ENCODE data around the gene CDKN1C. TPM values are rescaled to one million over a fixed set of nuclear protein-coding genes. Genes with fewer than 3 reads are reported as not detected.

The CDKN1C gene
- polyA plus RNA-seq, 1 donor from 2014 or later = 36.7 TPM

GRCh38 chr11:2847561-2847960 lies 38.0 kb downstream of the CDKN1C start:
- H3K9me2 ChIP-seq (ENCODE audit: insufficient read depth, low read length) = no peaks in the 10 kb centered on the region
- H3K9ac ChIP-seq (ENCODE audit: low read length) = no peak overlapping the region
- H3K27me3 ChIP-seq (ENCODE audit: insufficient read depth, low read depth, low read length) = no peaks in the 10 kb centered on the region
- no peaks in the 10 kb centered on the region for H3K9me3 ChIP-seq (ENCODE audit: low read length)
- no peak overlapping the region for H3K27ac ChIP-seq (ENCODE audit: low read length)
- no peak overlapping the region for H3K4me2 ChIP-seq (ENCODE audit: low read length)
- no peaks in the 10 kb centered on the region for H3F3A ChIP-seq (ENCODE audit: insufficient read depth, low read length, poor library complexity, severe bottlenecking)
- no peak overlapping the region for H2AFZ ChIP-seq (ENCODE audit: low read depth, low read length)
- H4K20me1 ChIP-seq (ENCODE audit: insufficient read depth) = no peaks in the 10 kb centered on the region
- no peak overlapping the region for H3K4me3 ChIP-seq (ENCODE audit: low read length)
- TF ChIP-seq TAF1 (IDR thresholded peaks at IDR 0.05; ENCODE audit: low read depth) (no peak), EP300 (conservative IDR thresholded peaks at IDR 0.05; ENCODE audit: poor library complexity, severe bottlenecking) (no peak), POLR2AphosphoS5 (IDR thresholded peaks at IDR 0.05) (no peak), CTCF (IDR thresholded peaks at IDR 0.05; ENCODE audit: poor library complexity, severe bottlenecking) (no peak), RAD21 (conservative IDR thresholded peaks at IDR 0.05) (no peak), EZH2 (IDR thresholded peaks at IDR 0.05; ENCODE audit: borderline replicate concordance, insufficient read depth, low read length, poor library complexity, severe bottlenecking) (no peak), SMC3 (conservative IDR thresholded peaks at IDR 0.05; ENCODE audit: poor library complexity) (no peak), MXI1 (conservative IDR thresholded peaks at IDR 0.05; ENCODE audit: poor library complexity, severe bottlenecking) (no peak)
- TF ChIP-seq, protein P1, sequence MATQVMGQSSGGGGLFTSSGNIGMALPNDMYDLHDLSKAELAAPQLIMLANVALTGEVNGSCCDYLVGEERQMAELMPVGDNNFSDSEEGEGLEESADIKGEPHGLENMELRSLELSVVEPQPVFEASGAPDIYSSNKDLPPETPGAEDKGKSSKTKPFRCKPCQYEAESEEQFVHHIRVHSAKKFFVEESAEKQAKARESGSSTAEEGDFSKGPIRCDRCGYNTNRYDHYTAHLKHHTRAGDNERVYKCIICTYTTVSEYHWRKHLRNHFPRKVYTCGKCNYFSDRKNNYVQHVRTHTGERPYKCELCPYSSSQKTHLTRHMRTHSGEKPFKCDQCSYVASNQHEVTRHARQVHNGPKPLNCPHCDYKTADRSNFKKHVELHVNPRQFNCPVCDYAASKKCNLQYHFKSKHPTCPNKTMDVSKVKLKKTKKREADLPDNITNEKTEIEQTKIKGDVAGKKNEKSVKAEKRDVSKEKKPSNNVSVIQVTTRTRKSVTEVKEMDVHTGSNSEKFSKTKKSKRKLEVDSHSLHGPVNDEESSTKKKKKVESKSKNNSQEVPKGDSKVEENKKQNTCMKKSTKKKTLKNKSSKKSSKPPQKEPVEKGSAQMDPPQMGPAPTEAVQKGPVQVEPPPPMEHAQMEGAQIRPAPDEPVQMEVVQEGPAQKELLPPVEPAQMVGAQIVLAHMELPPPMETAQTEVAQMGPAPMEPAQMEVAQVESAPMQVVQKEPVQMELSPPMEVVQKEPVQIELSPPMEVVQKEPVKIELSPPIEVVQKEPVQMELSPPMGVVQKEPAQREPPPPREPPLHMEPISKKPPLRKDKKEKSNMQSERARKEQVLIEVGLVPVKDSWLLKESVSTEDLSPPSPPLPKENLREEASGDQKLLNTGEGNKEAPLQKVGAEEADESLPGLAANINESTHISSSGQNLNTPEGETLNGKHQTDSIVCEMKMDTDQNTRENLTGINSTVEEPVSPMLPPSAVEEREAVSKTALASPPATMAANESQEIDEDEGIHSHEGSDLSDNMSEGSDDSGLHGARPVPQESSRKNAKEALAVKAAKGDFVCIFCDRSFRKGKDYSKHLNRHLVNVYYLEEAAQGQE (IDR thresholded peaks at IDR 0.05; ENCODE audit: borderline replicate concordance) = no peak
- no peaks in the 10 kb centered on the region for H3K79me2 ChIP-seq (replicated peaks; ENCODE audit: insufficient read depth, low read length)
- H3K36me3 ChIP-seq (ENCODE audit: insufficient read depth, low read length) = no peaks in the 10 kb centered on the region

DNA sequence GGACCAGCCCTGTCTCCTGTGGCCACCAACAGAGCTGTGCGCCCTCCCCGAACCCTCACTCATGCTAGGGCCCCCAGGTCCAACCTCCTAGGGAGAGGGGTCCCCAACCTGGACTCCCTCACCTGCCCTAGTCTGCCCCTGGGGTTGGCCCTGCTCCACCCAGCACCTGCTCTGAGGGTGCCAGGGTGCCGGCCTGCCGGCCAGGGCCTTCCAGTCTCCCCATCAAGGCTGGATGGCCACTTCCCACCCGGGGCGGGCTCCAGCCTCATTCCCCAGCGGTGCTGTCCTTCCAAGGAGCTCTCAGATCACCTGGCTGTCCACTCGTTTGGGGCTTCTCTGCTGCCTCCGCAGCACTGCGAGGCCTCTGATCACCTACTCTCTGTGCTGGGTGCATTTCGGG lies 39.1 kb downstream of the CDKN1C start:
- H3K4me3 ChIP-seq (ENCODE audit: low read length) = no peak overlapping the region
- no peak overlapping the region for H3K4me2 ChIP-seq (ENCODE audit: low read length)
- no peaks in the 10 kb centered on the region for H3K36me3 ChIP-seq (ENCODE audit: insufficient read depth, low read length)
- H3K9me2 ChIP-seq (ENCODE audit: insufficient read depth, low read length) = no peaks in the 10 kb centered on the region
- no peak overlapping the region for H3K27ac ChIP-seq (ENCODE audit: low read length)
- H3F3A ChIP-seq (ENCODE audit: insufficient read depth, low read length, poor library complexity, severe bottlenecking) = no peaks in the 10 kb centered on the region
- H3K9me3 ChIP-seq (ENCODE audit: low read length) = no peaks in the 10 kb centered on the region
- H3K79me2 ChIP-seq (replicated peaks; ENCODE audit: insufficient read depth, low read length) = no peaks in the 10 kb centered on the region
- H4K20me1 ChIP-seq (ENCODE audit: insufficient read depth) = no peaks in the 10 kb centered on the region
- H3K27me3 ChIP-seq (ENCODE audit: insufficient read depth, low read depth, low read length) = no peaks in the 10 kb centered on the region
- no peak overlapping the region for H3K9ac ChIP-seq (ENCODE audit: low read length)
- no peak overlapping the region for H2AFZ ChIP-seq (ENCODE audit: low read depth, low read length)
- TF ChIP-seq POLR2AphosphoS5 (IDR thresholded peaks at IDR 0.05) = no peak
- no peak for TF ChIP-seq CTCF (IDR thresholded peaks at IDR 0.05; ENCODE audit: poor library complexity, severe bottlenecking)
- no peak for TF ChIP-seq EZH2 (IDR thresholded peaks at IDR 0.05; ENCODE audit: borderline replicate concordance, insufficient read depth, low read length, poor library complexity, severe bottlenecking)
- TF ChIP-seq, protein P1 (IDR thresholded peaks at IDR 0.05; ENCODE audit: borderline replicate concordance) = no peak
- TF ChIP-seq SMC3 (conservative IDR thresholded peaks at IDR 0.05; ENCODE audit: poor library complexity) = no peak
- no peak for TF ChIP-seq EP300 (conservative IDR thresholded peaks at IDR 0.05; ENCODE audit: poor library complexity, severe bottlenecking)
- TF ChIP-seq RAD21 (conservative IDR thresholded peaks at IDR 0.05) = no peak
- TF ChIP-seq TAF1 (IDR thresholded peaks at IDR 0.05; ENCODE audit: low read depth) = no peak
- no peak for TF ChIP-seq MXI1 (conservative IDR thresholded peaks at IDR 0.05; ENCODE audit: poor library complexity, severe bottlenecking)

Measured in neural cell (in vitro differentiated cells).